K562 (cell line): ENCODE measurements around the gene CUEDC2. TPM values are rescaled to one million over a fixed set of nuclear protein-coding genes. Genes with fewer than 3 reads are reported as not detected.
A peak's percentile ranks its signal among the peaks of the same experiment; 100 is the strongest.

Experiments
- CEBPG ChIP-seq, 3 experiments: fragments of 200-800 bp in 1 of 3; sonication (Bioruptor generic) in 1 of 3; sonication (generic) in 1 of 3; formaldehyde crosslinking in 1 of 3; IDR thresholded peaks in 2 of 3; conservative IDR thresholded peaks in 1 of 3; 2 replicates each; pipeline versions ENCODE4 v1.6.1 to v1.8.0; 2016 to 2022; ENCODE audit warnings: missing compliant biosample characterization in 2 of 3, missing genetic modification characterization in 2 of 3, mild to moderate bottlenecking in 1 of 3, missing genetic modification reagents in 1 of 3
- CHD2 ChIP-seq: IDR thresholded peaks from 2 replicates; pipeline ENCODE4 v1.6.1; 2011; ENCODE audit warnings: low read depth, low read length
- EWSR1 ChIP-seq: fragments of 450-650 bp; IDR thresholded peaks from 2 replicates; pipeline ENCODE4 v1.6.1; 2018; ENCODE audit warnings: borderline replicate concordance, mild to moderate bottlenecking, low read depth, moderate library complexity; ENCODE audit not compliant: partially characterized antibody
- FIP1L1 ChIP-seq: fragments of 200-400 bp; formaldehyde crosslinking; IDR thresholded peaks from 2 replicates; pipeline ENCODE4 v1.6.1; 2018; ENCODE audit warnings: mild to moderate bottlenecking, low read depth, low read length; ENCODE audit not compliant: poor library complexity, severe bottlenecking
- FOXA1 ChIP-seq: fragments of 450-650 bp; IDR thresholded peaks from 2 replicates; pipeline ENCODE4 v1.6.1; 2016; ENCODE audit warnings: mild to moderate bottlenecking, borderline replicate concordance
- IFI16 ChIP-seq: fragments of 250-450 bp; sonication (Bioruptor Pico); IDR thresholded peaks from 2 replicates; pipeline ENCODE4 v2.1.2; 2022; ENCODE audit warnings: mild to moderate bottlenecking, inconsistent platforms
- JUN ChIP-seq, 2 experiments: sonication (generic) in 1 of 2; formaldehyde crosslinking in 1 of 2; IDR thresholded peaks; 2 replicates each; pipeline versions ENCODE4 v1.6.1 to v1.8.0; 2012 to 2022; ENCODE audit warnings: borderline replicate concordance in 2 of 2, mild to moderate bottlenecking in 2 of 2, improper control_type of control experiment in 1 of 2, low read depth in 1 of 2, low read length in 1 of 2, missing genetic modification reagents in 1 of 2
- NEUROD1 ChIP-seq: fragments of 150-350 bp; IDR thresholded peaks from 2 replicates; pipeline ENCODE4 v1.6.1; 2014; ENCODE audit warnings: borderline replicate concordance, low read length, low read depth; ENCODE audit not compliant: partially characterized antibody
- NUFIP1 ChIP-seq: fragments of 450-650 bp; IDR thresholded peaks from 2 replicates; pipeline ENCODE4 v1.6.1; 2018; ENCODE audit not compliant: partially characterized antibody
- PATZ1 ChIP-seq: fragments of 250-450 bp; sonication (Bioruptor Pico); IDR thresholded peaks from 2 replicates; pipeline ENCODE4 v1.5.0; 2020; ENCODE audit warnings: mild to moderate bottlenecking, borderline replicate concordance
- PRMT5 ChIP-seq: sonication (generic); formaldehyde crosslinking; IDR thresholded peaks from 2 replicates; pipeline ENCODE4 v1.5.0; 2020; ENCODE audit warnings: missing genetic modification reagents
- SIX5 ChIP-seq, 2 experiments: IDR thresholded peaks; 2 replicates each; pipeline ENCODE4 v1.6.1; 2011; ENCODE audit warnings: low read length in 2 of 2, borderline replicate concordance in 1 of 2, low read depth in 1 of 2, mild to moderate bottlenecking in 1 of 2, moderate library complexity in 1 of 2; ENCODE audit not compliant: insufficient read depth in 1 of 2
- ZHX1 ChIP-seq: fragments of 150-350 bp; conservative IDR thresholded peaks from 2 replicates; pipeline ENCODE4 v1.6.1; 2014; ENCODE audit warnings: low read length
- ZNF609 ChIP-seq: sonication (generic); formaldehyde crosslinking; IDR thresholded peaks from 2 replicates; pipeline ENCODE4 v1.8.1; 2023; ENCODE audit warnings: missing genetic modification reagents, mild to moderate bottlenecking, borderline replicate concordance
- ZNF655 ChIP-seq: fragments of 250-450 bp; sonication (Bioruptor Pico); IDR thresholded peaks from 2 replicates; pipeline ENCODE4 v1.5.0; 2021
- ZNF785 ChIP-seq: fragments of 250-450 bp; sonication (Bioruptor Pico); IDR thresholded peaks from 2 replicates; pipeline ENCODE4 v1.4.0; 2020; ENCODE audit warnings: mild to moderate bottlenecking
- polyA plus RNA-seq, 8 experiments: library from polyadenylated mRNA; depleted of rRNA in 4 of 8; stranded (reverse) in 5 of 8; unstranded in 3 of 8; fragments of >200 nt; fragmentation: Nextera tagmentation in 2 of 8; fragmentation: Illumina TruSeq in 1 of 8; extraction: Ambion mirVana in 2 of 8; extraction: Trizol in 1 of 8; gene quantifications; 2 replicates each; pipeline versions ENCODE4 v1.2.1 to v1.2.3, GENCODE V29; 2011 to 2014; ENCODE audit warnings: inconsistent platforms in 1 of 8, missing spikeins in 1 of 8
- total RNA-seq, 7 experiments: library from RNA; depleted of rRNA in 6 of 7; stranded (reverse); fragments of >200 nt in 6 of 7; fragmentation: Illumina TruSeq in 2 of 7; extraction: Trizol in 2 of 7; gene quantifications; 2 replicates each; pipeline versions ENCODE4 v1.2.1 to v1.2.3, GENCODE V29; 2011 to 2021; ENCODE audit warnings: low replicate concordance in 1 of 7

CUEDC2 gene
- total and polyA plus RNA-seq, 9 of the 15 experiments (the other 6 are each of a cell fraction or from before 2014, with no cell fraction given), result 8.5 to 48.9 (median 27.4) TPM

GRCh38 chr10:102396317-102396650 is 36.1 kb downstream of the CUEDC2 start (continued):
- TF ChIP-seq ZNF609, result no peak
- TF ChIP-seq FOXA1, result no peak
- TF ChIP-seq NEUROD1, result no peak
- TF ChIP-seq PRMT5 (CRISPR knock-in tag), result no peak
- TF ChIP-seq SIX5 (IDR thresholded peaks at IDR 0.05; ENCODE audit: borderline replicate concordance in 1 of 2, insufficient read depth in 1 of 2, low read depth in 1 of 2, low read length in 2 of 2), result no peak
- TF ChIP-seq CHD2, result 0 out of 2 replicates have a peak, but pooled peaks have one; percentile 22
- no peak for TF ChIP-seq ZHX1
- TF ChIP-seq PATZ1 (CRISPR knock-in tag), result no peak
- no peak for TF ChIP-seq CEBPG (CRISPR knock-in tag; IDR thresholded peaks at IDR 0.05)
- no peak for TF ChIP-seq CEBPG (tag; conservative IDR thresholded peaks at IDR 0.05 in 1 of 2, IDR thresholded peaks at IDR 0.05 in 1 of 2)
- no peak for TF ChIP-seq EWSR1
- no peak for TF ChIP-seq NUFIP1
- no peak for TF ChIP-seq JUN (IDR thresholded peaks at IDR 0.05; ENCODE audit: borderline replicate concordance, low read depth, low read length)
- no peak for TF ChIP-seq JUN (CRISPR knock-in tag; IDR thresholded peaks at IDR 0.05; ENCODE audit: borderline replicate concordance)
- no peak for TF ChIP-seq FIP1L1
- no peak for TF ChIP-seq IFI16 (CRISPR knock-in tag)
- TF ChIP-seq ZNF655 (CRISPR knock-in tag), result no peak
- TF ChIP-seq ZNF785 (CRISPR knock-in tag), result no peak
